Fibroblast of peridontal ligament (primary cell): ENCODE measurements around the gene AGAP1.

Experiments
- DNase-seq: peaks from one replicate; pipeline ENCODE4 v3.0.0-alpha.2; 2010; ENCODE audit errors: extremely low read depth

Gene AGAP1

GRCh38 chr2:236157815-236158498, 664.1 kb downstream of the AGAP1 start:
- DNase-seq = no peak

GRCh38 chr2:236158969-236159777, 665.3 kb downstream of the AGAP1 start:
- no peak for DNase-seq

GRCh38 chr2:236159778-236160170, 665.9 kb downstream of the AGAP1 start:
- no peak for DNase-seq

- DNase-seq = no peak
These were observed 666.7 kb downstream of the AGAP1 start for GRCh38 chr2:236160366-236161081.

- no peak for DNase-seq
These were observed 667.2 kb downstream of the AGAP1 start for GRCh38 chr2:236161082-236161462.

GRCh38 chr2:236161531-236161930, 667.7 kb downstream of the AGAP1 start:
- no peak for DNase-seq

GRCh38 chr2:236162031-236162845, 668.4 kb downstream of the AGAP1 start:
- no peak for DNase-seq

- DNase-seq = no peak
These were observed 669.1 kb downstream of the AGAP1 start for GRCh38 chr2:236162882-236163470.

GRCh38 chr2:236163471-236164200, 669.8 kb downstream of the AGAP1 start:
- no peak for DNase-seq

GRCh38 chr2:236164201-236164924, 670.5 kb downstream of the AGAP1 start:
- DNase-seq = no peak

GRCh38 chr2:236164925-236165841, 671.3 kb downstream of the AGAP1 start:
- no peak for DNase-seq

GRCh38 chr2:236165842-236166795, 672.3 kb downstream of the AGAP1 start:
- no peak for DNase-seq

GRCh38 chr2:236166796-236167296, 673.0 kb downstream of the AGAP1 start:
- DNase-seq = no peak

- DNase-seq = no peak
These were observed 673.7 kb downstream of the AGAP1 start for GRCh38 chr2:236167297-236168109.

- no peak for DNase-seq
These were observed 674.6 kb downstream of the AGAP1 start, which contains the start of gene GBX2 for GRCh38 chr2:236168110-236169080. Gene GBX2 (minus strand): TSS chr2:236168386. CDS start chr2:236167971, 415 bp downstream.
